22Rv1 (cell line): ENCODE data around the gene RAB4B.
"Not testable (repeated sequence)": the region's sequence is repeated elsewhere in the genome, so short reads cannot be mapped to it uniquely, and the experiment has no call there.

ENCODE experiments used
- CTCF ChIP-seq: fragments of 450-650 bp; IDR thresholded peaks from 2 replicates; pipeline ENCODE4 v1.5.1; 2017; ENCODE audit warnings: mild to moderate bottlenecking
- ZFX ChIP-seq: fragments of 450-650 bp; IDR thresholded peaks from 2 replicates; pipeline ENCODE4 v1.6.1; 2017; ENCODE audit warnings: antibody characterized with exemption, borderline replicate concordance

- TF ChIP-seq CTCF, ZFX: not testable (repeated sequence)
Observed at GRCh38 chr19:40766385-40766784, 11.7 kb upstream of the RAB4B start.
